Stimulated activated effector memory CD8-positive, alpha-beta T cell treated with anti-CD3 and anti-CD28 coated beads, Interleukin-12 subunit alpha, Interleukin-12 subunit beta, amount 100 ng/mL, for 72 hours (primary cell): ENCODE data around the gene TAX1BP3.

ENCODE experiments used
- ATAC-seq: fragments of 150-1000 bp; cut with Tn5 transposase; 2 replicates; pipeline ENCODE4 v1.10.0; 2021
- DNase-seq, 2 donors: peaks; one replicate each; pipeline ENCODE4 v3.0.0; 2021 to 2022; ENCODE audit warnings: low spot score in 2 of 2
- H3K27ac Mint-ChIP-seq: one replicate; pipeline ENCODE4 v1.8.0; 2022; ENCODE audit warnings: mild to moderate bottlenecking, mixed read lengths
- H3K36me3 Mint-ChIP-seq: one replicate; pipeline ENCODE4 v1.8.0; 2022; ENCODE audit warnings: mild to moderate bottlenecking, mixed read lengths
- H3K4me1 Mint-ChIP-seq: one replicate; pipeline ENCODE4 v1.8.0; 2022; ENCODE audit warnings: mixed read lengths
- H3K4me3 Mint-ChIP-seq: one replicate; pipeline ENCODE4 v1.8.0; 2022; ENCODE audit warnings: mild to moderate bottlenecking, mixed read lengths
- H3K9me3 Mint-ChIP-seq: one replicate; pipeline ENCODE4 v1.8.0; 2022; ENCODE audit warnings: mixed read lengths

TAX1BP3 gene

DNA sequence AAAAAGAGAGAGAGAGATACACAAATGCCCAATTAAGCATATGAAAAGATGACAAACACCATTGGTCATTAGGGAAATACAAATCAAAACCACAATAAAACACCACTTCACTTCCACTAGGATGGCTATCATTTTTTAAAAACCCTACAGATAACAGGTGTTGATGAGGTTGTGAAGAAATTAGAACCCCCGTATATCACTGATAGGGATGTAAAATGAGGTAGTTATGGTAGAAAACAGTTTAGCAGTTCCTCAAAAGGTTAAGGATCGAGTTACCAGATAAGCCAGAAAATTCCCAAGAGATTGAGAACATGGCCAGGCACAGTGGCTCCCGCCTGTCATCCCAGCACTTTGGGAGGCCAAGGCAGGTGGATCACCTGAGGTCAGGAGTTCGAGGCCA is 24.8 kb upstream of the TAX1BP3 start:
- ATAC-seq, result no peak
- H3K27ac Mint-ChIP-seq, result no peak overlapping the region
- H3K9me3 Mint-ChIP-seq, result no peaks in the 10 kb centered on the region
- DNase-seq, result no peak
- peaks cover 30% of the 10 kb centered on the region for H3K4me1 Mint-ChIP-seq
- H3K4me3 Mint-ChIP-seq, result peak overlapping the region; percentile 77
- peaks cover 37% of the 10 kb centered on the region for H3K36me3 Mint-ChIP-seq

DNA sequence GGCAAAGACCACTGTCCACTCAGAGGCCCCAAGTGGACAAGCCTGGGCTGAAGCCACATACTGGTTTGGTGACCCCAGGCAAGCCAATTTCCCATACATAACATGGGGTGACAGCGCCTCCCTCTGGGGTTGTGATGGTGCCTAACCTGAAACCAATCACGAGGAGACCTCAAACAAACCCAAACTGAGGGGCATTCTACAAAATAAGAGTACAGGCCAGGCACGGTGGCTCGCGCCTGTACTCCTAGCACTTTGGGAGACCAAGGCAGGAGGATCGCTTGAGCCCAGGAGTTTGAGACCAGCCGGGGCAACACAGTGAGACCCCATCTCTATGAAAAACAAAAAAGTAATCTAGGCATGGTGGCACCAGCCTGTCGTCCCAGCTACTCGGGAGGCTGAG is 24.0 kb upstream of the TAX1BP3 start:
- no peak for DNase-seq
- Mint-ChIP-seq H3K9me3 (no peaks in the 10 kb centered on the region), H3K4me1 (peaks cover 30% of the 10 kb centered on the region), H3K36me3 (peaks cover 37% of the 10 kb centered on the region), H3K4me3 (no peak overlapping the region), H3K27ac (no peak overlapping the region)
- ATAC-seq, result no peak

DNA sequence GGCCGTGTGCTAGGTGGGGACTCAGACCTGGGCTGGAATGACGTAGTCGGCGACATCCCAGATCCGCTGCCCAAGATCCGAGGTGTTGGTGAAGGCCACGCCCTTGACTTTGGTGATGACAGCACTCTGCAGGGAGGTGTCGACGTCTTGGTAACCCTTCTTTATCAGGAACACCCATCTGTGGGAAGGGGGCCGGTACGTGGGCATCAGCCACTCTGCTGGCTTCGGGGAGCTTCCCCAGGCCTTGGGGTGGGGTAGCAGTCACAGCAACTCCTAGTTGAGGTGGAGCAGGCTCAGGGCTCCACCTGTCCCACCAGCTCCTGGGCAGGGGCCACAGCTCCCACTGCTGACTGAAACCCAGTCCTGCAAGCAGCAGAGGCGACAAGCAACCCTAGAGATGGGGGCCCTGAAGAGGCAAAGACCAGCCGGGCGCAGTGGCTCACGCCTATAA is 23.3 kb upstream of the TAX1BP3 start:
- H3K4me1 Mint-ChIP-seq, result peaks cover 30% of the 10 kb centered on the region
- no peak overlapping the region for H3K4me3 Mint-ChIP-seq
- DNase-seq (no peak), ATAC-seq (no peak)
- no peaks in the 10 kb centered on the region for H3K9me3 Mint-ChIP-seq
- no peak overlapping the region for H3K27ac Mint-ChIP-seq
- H3K36me3 Mint-ChIP-seq, result peaks cover 37% of the 10 kb centered on the region

GRCh38 chr17:3690094-3690715 is 21.8 kb upstream of the TAX1BP3 start:
- Mint-ChIP-seq H3K4me1 (peaks cover 23% of the 10 kb centered on the region), H3K27ac (no peak overlapping the region), H3K9me3 (no peaks in the 10 kb centered on the region), H3K36me3 (peaks cover 32% of the 10 kb centered on the region), H3K4me3 (no peak overlapping the region)
- DNase-seq, result no peak
- no peak for ATAC-seq

DNA sequence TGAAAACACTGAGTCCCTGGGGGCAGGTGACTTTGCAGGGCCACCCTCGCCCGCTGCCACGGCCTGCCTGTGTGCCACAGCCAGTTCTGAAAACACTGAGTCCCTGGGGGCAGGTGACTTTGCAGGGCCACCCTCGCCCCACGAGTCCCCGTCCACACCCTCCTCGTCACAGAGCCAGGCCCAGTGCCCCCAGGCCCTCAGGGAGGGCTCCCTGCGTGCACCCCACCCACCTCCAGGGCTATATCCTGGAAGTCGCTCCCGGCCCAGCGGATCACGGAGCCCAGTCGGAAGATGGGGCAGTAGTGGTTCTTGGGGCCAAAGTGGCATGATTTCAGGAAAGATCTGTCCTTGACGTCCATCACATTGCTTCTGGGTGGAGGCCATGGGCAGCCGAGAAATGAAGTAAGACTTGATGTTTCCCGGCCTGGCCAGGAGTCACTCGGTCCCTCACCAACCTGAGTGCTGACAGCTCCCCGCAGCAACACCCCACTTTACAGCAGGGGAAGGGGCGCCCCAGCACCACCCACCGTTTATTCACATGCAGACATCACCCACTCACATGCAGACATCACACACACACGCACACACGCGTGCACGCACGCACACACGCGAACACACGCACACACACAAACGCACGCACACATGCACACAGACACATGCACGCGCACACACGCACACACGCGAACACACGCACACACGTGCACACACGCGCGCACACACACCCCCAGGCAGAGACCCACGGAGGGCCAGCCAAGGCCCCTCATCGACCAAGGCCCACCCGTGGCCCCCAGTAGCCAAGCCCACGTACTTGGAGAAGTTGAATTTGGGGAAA is 21.1 kb upstream of the TAX1BP3 start:
- no peak overlapping the region for H3K27ac Mint-ChIP-seq
- no peak overlapping the region for H3K4me3 Mint-ChIP-seq
- no peak for ATAC-seq

GRCh38 chr17:3688852-3689261 is 20.5 kb upstream of the TAX1BP3 start:
- no peak for ATAC-seq
- Mint-ChIP-seq H3K36me3 (peaks cover 37% of the 10 kb centered on the region), H3K27ac (no peak overlapping the region), H3K9me3 (no peaks in the 10 kb centered on the region), H3K4me3 (no peak overlapping the region), H3K4me1 (peaks cover 13% of the 10 kb centered on the region)
- no peak for DNase-seq

More for the DNA sequence above, 21.1 kb upstream of the TAX1BP3 start:
- peaks cover 37% of the 10 kb centered on the region for H3K36me3 Mint-ChIP-seq
- H3K9me3 Mint-ChIP-seq, result no peaks in the 10 kb centered on the region
- DNase-seq, result no peak
- H3K4me1 Mint-ChIP-seq, result peaks cover 19% of the 10 kb centered on the region

- Mint-ChIP-seq H3K4me1 (peaks cover 14% of the 10 kb centered on the region), H3K9me3 (no peaks in the 10 kb centered on the region), H3K4me3 (no peak overlapping the region), H3K36me3 (peaks cover 41% of the 10 kb centered on the region), H3K27ac (no peak overlapping the region)
- DNase-seq, result no peak
- no peak for ATAC-seq
Observed at GRCh38 chr17:3688027-3688553, 19.7 kb upstream of the TAX1BP3 start.

GRCh38 chr17:3685174-3685573 is 16.8 kb upstream of the TAX1BP3 start:
- peaks cover 47% of the 10 kb centered on the region for H3K36me3 Mint-ChIP-seq
- no peaks in the 10 kb centered on the region for H3K9me3 Mint-ChIP-seq
- no peak for DNase-seq
- peaks cover 19% of the 10 kb centered on the region for H3K4me1 Mint-ChIP-seq
- no peak for ATAC-seq
- no peak overlapping the region for H3K27ac Mint-ChIP-seq
- no peak overlapping the region for H3K4me3 Mint-ChIP-seq

DNA sequence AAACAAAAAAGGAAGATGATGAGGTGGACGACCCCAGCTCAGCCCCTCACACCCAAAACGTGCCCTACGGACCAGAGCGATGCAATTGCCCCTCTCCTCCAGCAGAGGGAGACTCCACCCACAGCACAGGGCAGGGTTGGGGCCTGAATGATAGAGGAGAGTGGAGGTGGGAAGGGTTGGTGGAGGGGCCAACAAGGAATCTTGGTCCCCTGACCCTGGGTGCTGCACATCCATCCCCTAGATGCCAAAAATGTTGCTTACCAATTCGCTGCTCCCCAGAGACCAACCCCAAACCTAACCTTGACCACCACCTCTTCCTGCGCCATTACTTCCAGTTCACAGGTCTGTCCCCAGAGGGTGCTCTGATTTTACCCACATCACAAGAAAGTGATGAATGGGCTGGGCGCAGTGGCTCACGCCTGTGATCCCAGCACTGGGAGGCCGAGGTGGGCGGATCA is 14.7 kb upstream of the TAX1BP3 start:
- H3K27ac Mint-ChIP-seq, result no peak overlapping the region
- no peak overlapping the region for H3K4me3 Mint-ChIP-seq
- H3K4me1 Mint-ChIP-seq, result peaks cover 19% of the 10 kb centered on the region
- ATAC-seq (peak; percentile 88), DNase-seq (peak; percentile 57 to 82)
- no peaks in the 10 kb centered on the region for H3K9me3 Mint-ChIP-seq
- peaks cover 47% of the 10 kb centered on the region for H3K36me3 Mint-ChIP-seq

- ATAC-seq (no peak), DNase-seq (no peak)
- peak overlapping the region; percentile 40 for H3K27ac Mint-ChIP-seq
- H3K36me3 Mint-ChIP-seq, result peaks cover 53% of the 10 kb centered on the region
- H3K9me3 Mint-ChIP-seq, result no peaks in the 10 kb centered on the region
- peaks cover 19% of the 10 kb centered on the region for H3K4me1 Mint-ChIP-seq
- no peak overlapping the region for H3K4me3 Mint-ChIP-seq
Observed at GRCh38 chr17:3682033-3682432, 13.7 kb upstream of the TAX1BP3 start.

DNA sequence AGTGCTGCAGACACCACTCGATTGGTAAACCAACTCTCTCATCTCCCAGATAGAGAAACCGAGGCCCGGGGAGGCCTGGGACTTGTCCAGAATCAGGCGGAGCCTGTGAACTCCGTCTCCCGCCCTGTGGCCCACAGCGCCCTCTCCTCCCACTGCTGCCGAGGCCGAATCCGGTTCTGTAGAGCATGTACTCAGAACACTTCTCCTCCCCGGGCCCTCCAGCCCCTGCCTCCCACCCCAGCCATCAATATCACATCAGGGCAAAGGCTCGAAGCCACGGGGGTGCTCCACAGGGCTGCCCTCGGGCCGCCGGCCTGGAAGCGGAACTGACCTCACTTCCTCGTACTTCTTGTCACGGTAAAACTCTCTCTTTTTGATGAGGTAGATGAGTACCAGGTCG is 13.2 kb upstream of the TAX1BP3 start:
- ATAC-seq, result no peak
- H3K4me3 Mint-ChIP-seq, result no peak overlapping the region
- no peak for DNase-seq
- H3K36me3 Mint-ChIP-seq, result peaks cover 53% of the 10 kb centered on the region
- peak overlapping the region; percentile 40 for H3K27ac Mint-ChIP-seq
- peaks cover 19% of the 10 kb centered on the region for H3K4me1 Mint-ChIP-seq
- H3K9me3 Mint-ChIP-seq, result no peaks in the 10 kb centered on the region

DNA sequence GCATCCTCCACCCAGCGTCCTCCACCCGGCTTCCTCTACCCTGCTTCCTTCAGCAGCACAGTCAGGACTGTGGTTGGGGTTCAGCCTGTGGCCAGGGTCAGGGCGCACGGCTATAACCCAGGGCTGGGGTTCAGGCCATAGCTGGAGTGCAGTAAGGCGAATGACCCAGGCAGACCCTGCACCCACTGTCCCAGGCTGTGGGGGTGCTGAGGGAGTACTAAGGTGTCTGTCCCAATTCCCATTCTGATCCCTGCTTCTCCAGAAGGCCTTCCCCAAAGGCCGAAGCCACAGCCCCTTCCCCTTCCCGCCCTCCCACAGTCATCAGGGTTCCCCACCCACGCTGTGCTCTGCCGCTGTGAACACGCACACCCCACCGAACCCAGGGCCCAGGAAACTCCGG is 12.7 kb upstream of the TAX1BP3 start:
- Mint-ChIP-seq H3K27ac (peak overlapping the region; percentile 40), H3K9me3 (no peaks in the 10 kb centered on the region), H3K4me1 (peaks cover 19% of the 10 kb centered on the region), H3K36me3 (peaks cover 53% of the 10 kb centered on the region), H3K4me3 (no peak overlapping the region)
- ATAC-seq (no peak), DNase-seq (no peak)

DNA sequence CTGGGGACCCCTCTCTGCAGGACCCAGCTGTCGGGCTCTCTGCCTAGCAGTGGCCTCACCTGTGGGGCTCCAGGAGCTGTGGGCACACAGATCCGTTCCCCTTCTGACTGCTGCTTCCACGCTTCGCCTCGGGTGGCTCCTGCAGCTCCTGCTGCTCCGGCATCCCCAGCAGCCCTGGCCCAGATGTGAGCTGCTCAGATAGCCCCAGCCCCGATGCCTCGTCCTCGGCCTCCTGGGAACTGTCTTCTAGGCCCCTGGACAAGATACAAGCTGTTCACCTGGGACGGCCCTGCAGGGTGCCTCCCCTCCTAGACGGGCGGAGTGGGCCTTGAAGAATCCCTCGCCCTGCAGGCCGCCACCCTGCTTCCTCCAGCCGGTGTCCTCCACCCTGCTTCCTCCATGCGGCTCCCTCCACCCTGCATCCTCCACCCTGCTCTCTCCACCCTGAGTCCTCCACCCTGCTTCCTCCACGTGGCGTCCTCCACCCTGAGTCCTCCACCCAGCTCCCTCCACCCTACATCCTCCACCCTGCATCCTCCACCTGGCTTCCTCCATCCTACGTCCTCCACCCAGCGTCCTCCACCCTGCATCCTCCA is 11.3 kb upstream of the TAX1BP3 start:
- Mint-ChIP-seq H3K9me3 (no peaks in the 10 kb centered on the region), H3K4me3 (no peak overlapping the region), H3K4me1 (peaks cover 19% of the 10 kb centered on the region), H3K36me3 (peaks cover 47% of the 10 kb centered on the region), H3K27ac (no peak overlapping the region)
- no peak for ATAC-seq
- no peak for DNase-seq

GRCh38 chr17:3678821-3679530 is 10.6 kb upstream of the TAX1BP3 start:
- H3K36me3 Mint-ChIP-seq, result peaks cover 40% of the 10 kb centered on the region
- peaks cover 19% of the 10 kb centered on the region for H3K4me1 Mint-ChIP-seq
- no peak for DNase-seq
- no peak for ATAC-seq
- H3K4me3 Mint-ChIP-seq, result no peak overlapping the region
- H3K27ac Mint-ChIP-seq, result no peak overlapping the region
- no peaks in the 10 kb centered on the region for H3K9me3 Mint-ChIP-seq
